HG03039 (cell line): ENCODE measurements around the gene IFNG-AS1.
A peak's percentile ranks its signal among the peaks of the same experiment; 100 is the strongest.

Experiments
- ATAC-seq: cut with Tn5 transposase; IDR thresholded peaks from one replicate; pipeline ENCODE4 v1.9.1; 2021; ENCODE audit warnings: mild to moderate bottlenecking, moderate library complexity; ENCODE audit not compliant: unreplicated experiment

Gene IFNG-AS1

DNA sequence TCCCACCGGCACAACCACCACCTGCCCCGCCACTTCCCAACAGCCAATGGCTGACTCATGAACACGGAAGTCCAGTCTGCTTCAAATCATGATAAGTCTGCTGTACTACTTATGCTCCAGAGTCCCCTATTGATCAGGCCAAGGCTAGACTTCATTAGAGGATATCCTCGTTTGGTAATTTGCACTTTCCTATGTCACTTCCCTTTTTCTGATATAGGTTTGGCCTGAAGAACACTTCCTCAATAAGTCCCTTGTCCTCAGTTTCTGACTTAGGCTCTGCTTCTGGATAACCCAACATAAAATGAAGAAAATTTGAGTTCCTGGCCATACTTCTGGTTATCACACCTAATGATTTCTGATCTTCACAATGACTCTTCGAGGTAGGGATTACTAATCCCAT lies 45.3 kb downstream of the IFNG-AS1 start:
- no peak for ATAC-seq

DNA sequence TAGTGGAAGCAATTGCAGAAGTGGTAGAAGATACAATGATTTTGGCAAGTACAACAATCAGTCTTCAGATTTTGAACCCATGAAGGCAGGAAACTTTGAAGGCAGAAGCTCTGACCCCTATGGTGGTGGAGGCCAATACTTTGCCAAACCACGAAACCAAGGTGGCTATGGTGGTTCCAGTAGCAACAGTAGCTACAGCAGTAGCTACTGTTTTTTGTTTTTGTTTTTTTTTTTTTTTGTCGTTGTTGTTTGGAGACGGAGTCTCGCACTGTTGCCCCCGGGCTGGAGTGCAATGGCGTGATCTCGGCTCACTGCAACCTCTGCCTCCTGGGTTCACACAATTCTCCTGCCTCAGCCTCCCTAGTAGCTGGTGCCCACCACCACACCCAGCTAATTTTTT lies 47.4 kb downstream of the IFNG-AS1 start:
- ATAC-seq: no peak

DNA sequence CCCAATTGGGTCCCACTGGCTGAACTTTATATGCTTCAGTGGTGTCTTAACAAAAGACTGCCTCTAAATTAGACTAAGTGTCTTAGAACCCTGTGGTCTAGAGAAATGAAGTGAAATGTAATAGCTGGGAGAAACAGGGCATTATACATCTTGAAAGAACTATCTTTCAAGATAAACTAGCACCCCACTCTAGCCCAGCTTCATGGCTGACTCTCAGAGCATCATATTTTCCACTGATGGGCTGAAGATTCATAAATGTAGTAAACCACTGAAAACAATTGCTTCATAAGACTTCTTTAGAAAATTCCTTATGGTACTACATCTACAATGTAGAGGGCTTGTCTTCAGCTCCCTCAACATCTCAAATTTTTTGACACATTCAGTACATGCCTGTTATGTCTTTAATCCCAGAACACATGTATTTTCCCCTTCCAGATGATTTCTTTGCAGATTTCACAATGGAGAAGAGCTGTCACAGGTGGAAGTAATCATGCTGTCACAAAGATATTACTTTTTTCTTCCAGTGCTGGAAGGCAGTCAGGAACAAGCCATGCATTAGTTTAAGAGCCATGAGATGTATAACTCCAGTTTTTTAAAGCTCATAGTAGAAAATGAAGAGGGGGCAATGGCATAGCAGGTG lies 48.5 kb downstream of the IFNG-AS1 start:
- ATAC-seq: no peak

DNA sequence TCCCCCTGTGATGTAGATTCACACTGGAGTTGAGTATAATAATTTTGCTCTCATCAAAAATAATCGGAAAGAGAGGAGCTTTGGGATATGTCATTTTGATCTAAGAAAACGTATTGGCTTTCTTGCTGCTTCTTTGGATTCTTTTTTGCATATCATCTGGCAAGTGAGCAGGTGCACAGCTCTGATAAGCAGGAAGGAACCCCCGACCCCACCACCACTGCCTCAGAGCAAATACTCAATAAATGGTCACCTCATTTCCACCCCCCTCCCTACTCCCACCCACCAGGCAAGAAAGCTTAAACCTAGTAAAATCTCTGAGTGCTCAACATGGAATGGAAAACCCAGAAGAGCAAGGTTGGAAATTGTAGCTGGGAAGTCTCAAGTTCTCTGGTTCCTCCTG lies 49.4 kb downstream of the IFNG-AS1 start:
- ATAC-seq: no peak

DNA sequence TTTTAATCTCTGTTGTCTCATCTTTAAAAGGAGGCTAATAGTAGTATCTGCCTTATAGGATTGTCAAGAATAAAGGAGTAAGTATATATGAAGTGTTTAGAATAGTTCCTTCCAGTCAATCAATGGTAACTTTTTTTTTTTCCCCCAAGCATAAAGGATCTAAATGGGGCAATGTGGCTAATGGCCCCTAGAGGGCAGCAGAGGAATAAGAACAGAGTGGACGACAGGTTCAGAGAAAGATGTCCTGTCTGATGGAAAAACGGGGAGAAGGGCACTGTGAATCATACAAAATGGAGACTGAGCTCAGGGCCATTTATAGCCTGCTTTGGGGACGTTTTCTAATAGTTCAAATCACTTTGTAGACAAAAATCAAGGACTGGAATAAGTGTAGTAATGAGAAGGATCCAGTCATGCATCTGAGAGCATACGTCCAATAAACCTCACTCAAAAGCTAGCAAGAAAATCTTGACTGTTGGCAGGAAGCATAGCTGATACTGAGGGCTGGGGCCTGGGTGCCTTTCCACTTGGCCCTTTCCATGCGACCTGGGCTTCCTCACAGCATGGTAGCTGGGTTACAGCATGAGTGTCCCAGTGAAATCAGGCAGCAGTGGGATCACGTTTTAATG lies 51.3 kb downstream of the IFNG-AS1 start:
- no peak for ATAC-seq

DNA sequence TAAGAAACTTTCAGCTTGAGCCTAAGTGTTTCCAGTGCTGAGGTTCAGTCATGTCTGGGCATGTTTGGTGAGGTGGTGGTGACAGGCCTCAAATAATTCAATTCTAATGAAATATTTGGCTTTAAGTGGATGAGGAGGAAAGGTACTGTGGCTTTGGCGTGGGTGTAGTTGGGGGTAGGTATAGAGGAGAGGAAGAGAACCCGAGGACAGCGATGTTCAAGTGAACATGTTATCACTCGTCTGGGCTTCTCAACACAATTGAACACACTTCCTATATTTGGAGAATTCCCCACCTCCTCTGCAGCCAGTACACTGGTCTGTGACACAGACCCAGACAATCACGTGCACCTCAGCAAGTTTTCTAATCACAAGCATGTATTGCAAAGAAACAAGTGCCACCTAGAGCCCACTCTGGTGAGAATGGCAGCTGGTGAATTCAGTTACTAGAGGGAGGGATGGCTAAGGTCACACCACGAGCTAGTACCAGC lies 53.0 kb downstream of the IFNG-AS1 start:
- ATAC-seq: peak; percentile 74

DNA sequence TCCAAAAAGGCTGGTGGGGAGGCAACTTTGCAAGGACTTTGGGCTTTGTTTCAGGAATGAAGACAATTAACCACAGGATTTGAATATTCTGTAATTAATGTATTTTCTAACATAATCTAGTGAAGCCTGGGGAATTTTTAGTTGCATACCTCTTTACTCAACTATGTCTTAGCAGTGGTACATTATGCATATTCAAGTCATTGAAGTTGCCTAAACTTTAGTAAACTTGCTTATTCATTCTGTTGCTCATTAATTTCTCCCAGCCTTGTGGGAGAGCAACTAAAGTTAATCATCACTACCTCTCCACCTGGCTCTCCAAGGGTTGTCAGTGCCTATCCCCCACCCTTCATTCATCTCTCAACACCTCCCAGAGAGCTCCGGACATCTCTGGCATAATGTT lies 54.2 kb downstream of the IFNG-AS1 start:
- no peak for ATAC-seq

DNA sequence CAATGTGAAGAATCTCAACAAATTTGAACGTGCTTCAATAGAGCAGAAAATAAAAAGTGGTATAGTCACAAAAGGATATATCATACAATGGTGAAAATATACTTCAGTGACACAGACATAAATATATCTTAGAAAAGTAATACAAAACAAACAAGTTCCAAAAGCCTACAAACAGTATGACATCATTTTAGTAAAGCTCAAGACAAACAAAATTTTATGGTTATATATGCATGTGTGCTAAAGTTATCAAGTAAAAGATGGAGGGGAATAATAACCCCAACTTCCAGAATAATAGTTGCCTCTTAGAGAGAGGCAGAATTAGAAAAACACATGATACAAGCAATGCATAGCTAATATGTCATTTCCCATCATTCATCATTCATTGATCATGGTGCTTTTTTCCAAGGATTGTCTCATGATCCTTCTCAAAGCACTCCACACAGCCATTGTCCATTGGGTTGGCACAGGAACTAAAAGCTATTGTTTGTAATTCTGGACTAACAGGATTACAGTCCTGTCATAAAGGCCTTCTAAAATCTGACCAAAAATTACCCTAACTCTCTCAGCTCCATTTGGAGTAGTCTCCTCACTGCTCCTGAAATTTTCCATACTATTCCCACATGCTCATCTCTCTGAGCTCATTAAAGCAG lies 59.5 kb downstream of the IFNG-AS1 start:
- ATAC-seq: no peak

DNA sequence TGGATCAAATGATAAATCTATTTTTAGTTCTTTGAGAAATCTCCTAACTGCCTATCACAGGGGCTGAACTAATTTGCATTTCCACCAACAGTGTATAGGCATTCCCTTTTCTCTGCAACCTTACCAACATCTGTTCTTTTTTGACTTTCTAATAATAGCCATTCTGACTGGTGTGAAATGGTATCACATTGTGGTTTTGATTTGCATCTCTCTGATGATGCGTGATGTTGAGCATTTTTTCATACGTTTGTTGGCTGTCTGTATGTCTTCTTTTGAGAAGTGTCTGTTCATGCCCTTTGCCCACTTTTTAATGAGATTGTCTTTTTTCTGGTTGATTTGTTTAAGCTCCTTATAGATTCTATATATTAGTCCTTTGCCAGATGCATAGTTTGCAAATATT lies 67.1 kb downstream of the IFNG-AS1 start:
- no peak for ATAC-seq

DNA sequence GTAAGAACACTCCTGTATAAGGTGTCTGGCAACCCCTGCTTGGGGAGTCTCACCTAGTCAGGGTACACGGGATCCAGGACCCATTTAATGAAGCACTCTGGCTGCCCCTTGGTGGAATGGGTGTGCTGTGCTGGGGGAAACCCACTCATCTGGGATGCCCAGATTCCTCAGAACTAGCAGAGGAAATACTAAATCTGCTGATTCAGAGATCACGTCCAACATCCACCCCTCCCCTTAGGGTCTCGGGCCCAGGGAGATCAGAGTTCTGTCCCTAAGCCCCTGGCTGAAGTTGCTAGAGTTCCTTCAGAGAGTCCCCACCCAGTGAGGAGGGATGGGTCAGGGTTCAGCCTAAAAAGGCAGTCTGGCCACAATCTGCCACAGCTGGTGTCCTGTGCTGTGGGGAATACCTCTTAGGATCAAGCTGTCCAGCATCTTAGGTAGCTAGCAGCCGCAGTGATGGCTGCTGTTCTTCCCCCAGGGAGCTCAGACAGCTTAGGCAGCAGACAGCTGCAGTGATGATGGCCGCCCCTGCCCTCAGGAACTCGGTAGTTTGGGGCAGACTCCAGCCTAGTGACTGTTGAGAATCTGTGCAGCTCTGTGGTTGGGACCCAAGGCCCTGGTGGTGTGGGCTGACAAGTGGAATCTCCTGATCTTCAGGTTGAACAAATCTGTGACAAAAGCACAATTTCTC lies 74.8 kb downstream of the IFNG-AS1 start:
- no peak for ATAC-seq

DNA sequence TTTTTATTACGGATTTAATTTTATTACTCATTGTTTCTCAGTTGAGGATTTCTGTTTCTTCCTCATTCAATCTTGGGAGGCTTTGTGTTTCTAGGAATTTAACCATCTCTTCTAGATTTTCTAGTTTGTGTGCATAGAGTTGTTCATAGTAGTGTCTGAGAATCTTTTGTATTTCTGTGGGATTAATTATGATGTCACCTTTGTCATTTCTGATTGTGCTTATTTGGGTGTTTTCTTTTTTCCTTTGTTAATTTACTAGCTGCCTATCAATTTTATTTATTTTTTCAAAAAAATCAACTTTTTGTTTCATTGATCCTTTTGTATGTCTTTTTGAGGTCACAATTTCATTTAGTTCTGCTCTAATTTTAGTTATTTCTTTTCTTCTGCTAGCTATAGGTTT lies 75.9 kb downstream of the IFNG-AS1 start:
- ATAC-seq: no peak

DNA sequence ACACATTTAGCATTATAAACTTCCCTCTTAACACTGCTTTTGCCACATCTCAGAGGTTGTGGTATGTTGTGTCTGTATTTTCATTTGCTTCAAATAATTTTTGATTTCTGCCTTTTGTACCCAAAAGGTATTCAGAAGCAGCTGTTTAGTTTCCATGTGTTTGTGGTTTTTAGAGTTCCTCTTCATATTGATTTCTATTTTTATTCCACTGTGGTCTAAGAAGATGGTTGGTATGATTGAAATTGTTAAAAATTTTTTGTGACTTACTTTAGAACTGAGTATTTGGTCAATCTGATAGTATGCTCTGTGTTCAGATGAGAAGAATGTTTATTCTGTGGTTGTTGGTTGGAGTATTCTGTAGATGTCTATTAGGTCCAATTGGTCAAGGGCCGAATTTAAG lies 76.4 kb downstream of the IFNG-AS1 start:
- ATAC-seq: no peak

DNA sequence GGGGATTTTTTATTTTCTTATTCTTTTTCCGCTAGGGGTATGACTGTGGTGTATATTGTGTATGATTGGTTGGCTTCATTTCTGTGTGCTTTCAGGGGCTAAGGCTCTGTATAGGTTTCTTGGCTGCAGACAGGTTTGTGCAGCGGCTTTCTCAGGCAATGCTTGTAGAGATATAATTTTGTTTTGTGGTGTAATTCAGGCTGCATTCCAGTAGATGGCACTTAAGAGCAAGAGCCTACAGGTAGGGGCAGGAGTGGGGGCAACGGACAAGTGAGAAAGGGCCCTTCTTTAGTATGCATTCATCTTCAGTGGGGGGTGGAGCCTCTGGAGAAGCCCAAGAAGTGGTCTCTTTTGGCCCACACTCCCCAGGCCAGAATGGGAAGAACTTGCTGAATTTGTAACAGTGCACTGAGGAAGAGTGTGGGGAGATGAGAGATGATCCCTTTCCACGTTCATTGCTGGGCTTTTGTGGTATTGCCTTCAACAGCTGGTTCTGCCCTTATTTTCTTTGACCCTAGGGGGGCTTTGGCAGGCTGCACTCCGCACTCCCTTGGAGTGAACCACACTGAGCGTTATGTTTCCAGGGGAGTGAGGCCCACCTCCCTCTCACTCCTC lies 78.6 kb downstream of the IFNG-AS1 start:
- no peak for ATAC-seq

DNA sequence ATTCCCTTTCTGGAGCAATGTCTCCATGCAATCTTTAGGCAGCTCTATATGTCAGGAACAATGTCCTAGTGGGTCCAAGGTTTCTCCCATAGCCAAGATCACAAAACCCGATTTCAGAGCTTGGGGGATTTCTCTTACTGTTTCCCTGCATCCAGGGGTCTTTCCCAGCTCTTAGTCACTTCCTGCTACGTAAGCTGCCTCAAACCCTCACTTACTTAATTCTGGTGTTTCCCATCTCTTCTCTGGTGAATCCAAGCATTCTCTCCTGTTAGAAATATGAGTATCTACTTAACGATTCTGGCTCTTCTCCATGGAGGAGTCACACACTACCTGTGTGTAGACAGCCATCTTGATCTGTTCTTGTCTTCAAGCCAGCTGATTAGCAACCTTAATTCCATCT lies 80.0 kb downstream of the IFNG-AS1 start:
- no peak for ATAC-seq
